OCI-LY1 (cell line): ENCODE data around the gene WBP2.
A peak's percentile ranks its signal among the peaks of the same experiment; 100 is the strongest.

Experiments
- H2AFZ ChIP-seq: fragments of 200-600 bp; sonication (generic), shearing (Covaris generic); 2 replicates; pipeline ENCODE4 v1.6.0; 2014; ENCODE audit warnings: antibody characterized with exemption, mild to moderate bottlenecking, low read length
- H3F3A ChIP-seq: fragments of 200-600 bp; sonication (generic), shearing (Covaris generic); 2 replicates; pipeline ENCODE4 v1.6.0; 2014; ENCODE audit warnings: mild to moderate bottlenecking, antibody characterized with exemption, low read length, moderate library complexity; ENCODE audit not compliant: insufficient read depth
- H3K27ac ChIP-seq: fragments of 200-600 bp; sonication (generic); 2 replicates; pipeline ENCODE4 v1.5.1; 2014; ENCODE audit warnings: low read length, mixed run types, mild to moderate bottlenecking, low read depth; ENCODE audit not compliant: poor library complexity, severe bottlenecking
- H3K27me3 ChIP-seq: fragments of 200-600 bp; sonication (generic); 2 replicates; pipeline ENCODE4 v1.6.0; 2014; ENCODE audit warnings: antibody characterized with exemption, mild to moderate bottlenecking, low read length, moderate library complexity; ENCODE audit not compliant: insufficient read depth
- H3K36me3 ChIP-seq: fragments of 200-600 bp; sonication (generic); 2 replicates; pipeline ENCODE4 v1.6.1; 2014; ENCODE audit warnings: mild to moderate bottlenecking, antibody characterized with exemption, low read length, moderate library complexity, mixed read lengths; ENCODE audit not compliant: insufficient read depth
- H3K4me1 ChIP-seq: fragments of 200-600 bp; sonication (generic); 2 replicates; pipeline ENCODE4 v1.5.1; 2014; ENCODE audit warnings: mild to moderate bottlenecking, low read length, moderate library complexity; ENCODE audit not compliant: insufficient read depth, severe bottlenecking
- H3K4me2 ChIP-seq: fragments of 200-600 bp; sonication (generic), shearing (Covaris generic); 2 replicates; pipeline ENCODE4 v1.6.1; 2014; ENCODE audit warnings: low read length
- H3K4me3 ChIP-seq: fragments of 200-600 bp; sonication (generic); 2 replicates; pipeline ENCODE4 v1.5.1; 2014; ENCODE audit warnings: low read length, low read depth, mild to moderate bottlenecking, mixed read lengths; ENCODE audit not compliant: poor library complexity, severe bottlenecking
- H3K79me2 ChIP-seq: fragments of 200-600 bp; shearing (Covaris generic); 2 replicates; pipeline ENCODE4 v1.6.1; 2016; ENCODE audit warnings: mixed run types, low read length, mixed read lengths; ENCODE audit not compliant: insufficient read depth
- H3K9ac ChIP-seq: fragments of 200-600 bp; sonication (generic), shearing (Covaris generic); 2 replicates; pipeline ENCODE4 v1.6.1; 2014; ENCODE audit warnings: mild to moderate bottlenecking, low read length, mixed read lengths
- H3K9me2 ChIP-seq: fragments of 200-600 bp; sonication (generic), shearing (Covaris generic); 2 replicates; pipeline ENCODE4 v1.6.1; 2014; ENCODE audit warnings: low read depth, mild to moderate bottlenecking, low read length, mixed read lengths
- H3K9me3 ChIP-seq: fragments of 200-600 bp; shearing (Covaris generic); 2 replicates; pipeline ENCODE4 v1.6.1; 2014; ENCODE audit warnings: low read length, mixed read lengths
- H4K20me1 ChIP-seq: fragments of 200-600 bp; sonication (generic), shearing (Covaris generic); 2 replicates; pipeline ENCODE4 v1.6.0; 2016; ENCODE audit warnings: mild to moderate bottlenecking, low read length; ENCODE audit not compliant: insufficient read depth
- EZH2 ChIP-seq: fragments of 200-600 bp; sonication (generic), shearing (Covaris generic); IDR thresholded peaks from 2 replicates; pipeline ENCODE4 v1.8.0; 2017; ENCODE audit warnings: borderline replicate concordance, mixed run types, mild to moderate bottlenecking, antibody characterized with exemption, low read length, moderate library complexity, mixed read lengths
- TF ChIP-seq, protein P1 (sequence below): fragments of 200-600 bp; sonication (generic), shearing (Covaris generic); IDR thresholded peaks from 2 replicates; pipeline ENCODE4 v1.5.1; 2017; ENCODE audit warnings: mild to moderate bottlenecking, antibody characterized with exemption, low read length, moderate library complexity, mixed read lengths

WBP2 gene

DNA sequence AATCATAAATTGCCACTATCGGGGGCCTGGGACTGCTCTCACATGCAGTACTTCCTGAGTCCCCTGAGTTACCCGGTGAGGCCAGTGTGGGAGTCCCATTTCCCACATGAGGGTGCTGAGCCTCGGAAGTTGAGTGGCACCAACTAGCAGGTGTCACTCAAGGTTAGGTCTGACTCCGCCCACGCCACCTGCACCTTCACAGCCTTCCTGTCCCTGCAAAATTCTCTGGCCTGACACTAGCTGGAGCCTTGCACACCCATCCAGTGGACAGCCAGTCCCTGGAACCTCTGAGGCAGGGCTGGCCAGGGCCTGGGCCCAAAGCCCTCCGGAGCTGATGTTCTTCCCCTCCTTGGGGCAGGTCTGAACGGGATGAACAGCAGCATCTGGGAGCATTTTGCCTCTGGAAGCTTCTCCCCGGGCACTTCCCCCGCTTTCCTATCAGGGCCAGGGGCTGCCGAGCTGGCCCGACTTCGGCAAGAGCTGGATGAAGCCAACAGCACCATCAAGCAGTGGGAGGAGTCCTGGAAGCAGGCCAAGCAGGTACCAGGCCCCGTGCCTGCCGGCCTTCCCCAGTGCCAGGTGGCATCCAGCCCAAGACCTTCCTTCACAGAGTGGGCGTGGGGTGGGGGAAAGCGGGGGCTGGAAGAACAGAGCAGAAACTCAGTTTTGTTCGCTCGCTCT, 32.9 kb downstream of the WBP2 start:
- Histone ChIP-seq H3K36me3 (peaks cover 89% of the 10 kb centered on the region), H3K4me2 (no peak overlapping the region), H3K79me2 (no peaks in the 10 kb centered on the region), H4K20me1 (no peaks in the 10 kb centered on the region), H3K9me2 (no peaks in the 10 kb centered on the region), H3K4me3 (no peak overlapping the region), H3K4me1 (peaks cover 23% of the 10 kb centered on the region), H3K9ac (no peak overlapping the region), H2AFZ (no peak overlapping the region), H3K27me3 (no peaks in the 10 kb centered on the region), H3K9me3 (no peaks in the 10 kb centered on the region), H3F3A (no peaks in the 10 kb centered on the region), H3K27ac (peak overlapping the region; percentile 39)
- TF ChIP-seq EZH2, result no peak
- TF ChIP-seq, protein P1, sequence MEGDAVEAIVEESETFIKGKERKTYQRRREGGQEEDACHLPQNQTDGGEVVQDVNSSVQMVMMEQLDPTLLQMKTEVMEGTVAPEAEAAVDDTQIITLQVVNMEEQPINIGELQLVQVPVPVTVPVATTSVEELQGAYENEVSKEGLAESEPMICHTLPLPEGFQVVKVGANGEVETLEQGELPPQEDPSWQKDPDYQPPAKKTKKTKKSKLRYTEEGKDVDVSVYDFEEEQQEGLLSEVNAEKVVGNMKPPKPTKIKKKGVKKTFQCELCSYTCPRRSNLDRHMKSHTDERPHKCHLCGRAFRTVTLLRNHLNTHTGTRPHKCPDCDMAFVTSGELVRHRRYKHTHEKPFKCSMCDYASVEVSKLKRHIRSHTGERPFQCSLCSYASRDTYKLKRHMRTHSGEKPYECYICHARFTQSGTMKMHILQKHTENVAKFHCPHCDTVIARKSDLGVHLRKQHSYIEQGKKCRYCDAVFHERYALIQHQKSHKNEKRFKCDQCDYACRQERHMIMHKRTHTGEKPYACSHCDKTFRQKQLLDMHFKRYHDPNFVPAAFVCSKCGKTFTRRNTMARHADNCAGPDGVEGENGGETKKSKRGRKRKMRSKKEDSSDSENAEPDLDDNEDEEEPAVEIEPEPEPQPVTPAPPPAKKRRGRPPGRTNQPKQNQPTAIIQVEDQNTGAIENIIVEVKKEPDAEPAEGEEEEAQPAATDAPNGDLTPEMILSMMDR, result no peak

DNA sequence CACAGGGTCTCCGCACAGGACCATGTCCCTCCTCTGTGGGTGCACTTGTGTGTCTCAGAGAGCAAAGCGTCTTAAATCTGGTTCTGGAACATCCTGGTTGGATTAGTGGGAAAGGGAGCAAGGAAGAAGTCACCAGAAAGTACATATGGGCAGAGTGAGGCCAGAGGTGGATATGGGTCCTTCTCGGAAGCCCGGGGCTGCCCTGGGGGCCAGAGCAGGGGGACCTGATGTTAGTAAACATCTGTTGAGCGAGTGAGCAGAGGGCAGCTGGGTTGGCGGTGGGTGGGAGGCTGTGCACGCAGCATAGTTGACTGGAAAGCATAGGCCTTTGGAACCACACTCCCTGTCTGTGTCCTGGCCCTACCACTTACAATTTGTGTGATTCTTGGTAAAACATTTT, 33.6 kb downstream of the WBP2 start:
- H3K4me2 ChIP-seq, result no peak overlapping the region
- no peak overlapping the region for H3K4me3 ChIP-seq
- no peaks in the 10 kb centered on the region for H3K27me3 ChIP-seq
- no peaks in the 10 kb centered on the region for H3K9me2 ChIP-seq
- no peaks in the 10 kb centered on the region for H3F3A ChIP-seq
- H3K9me3 ChIP-seq, result no peaks in the 10 kb centered on the region
- H2AFZ ChIP-seq, result no peak overlapping the region
- TF ChIP-seq EZH2, result no peak
- TF ChIP-seq, protein P1, result no peak
- peak overlapping the region; percentile 39 for H3K27ac ChIP-seq
- no peaks in the 10 kb centered on the region for H3K79me2 ChIP-seq
- H3K9ac ChIP-seq, result no peak overlapping the region
- H4K20me1 ChIP-seq, result no peaks in the 10 kb centered on the region
- peaks cover 94% of the 10 kb centered on the region for H3K36me3 ChIP-seq
- peaks cover 16% of the 10 kb centered on the region for H3K4me1 ChIP-seq

DNA sequence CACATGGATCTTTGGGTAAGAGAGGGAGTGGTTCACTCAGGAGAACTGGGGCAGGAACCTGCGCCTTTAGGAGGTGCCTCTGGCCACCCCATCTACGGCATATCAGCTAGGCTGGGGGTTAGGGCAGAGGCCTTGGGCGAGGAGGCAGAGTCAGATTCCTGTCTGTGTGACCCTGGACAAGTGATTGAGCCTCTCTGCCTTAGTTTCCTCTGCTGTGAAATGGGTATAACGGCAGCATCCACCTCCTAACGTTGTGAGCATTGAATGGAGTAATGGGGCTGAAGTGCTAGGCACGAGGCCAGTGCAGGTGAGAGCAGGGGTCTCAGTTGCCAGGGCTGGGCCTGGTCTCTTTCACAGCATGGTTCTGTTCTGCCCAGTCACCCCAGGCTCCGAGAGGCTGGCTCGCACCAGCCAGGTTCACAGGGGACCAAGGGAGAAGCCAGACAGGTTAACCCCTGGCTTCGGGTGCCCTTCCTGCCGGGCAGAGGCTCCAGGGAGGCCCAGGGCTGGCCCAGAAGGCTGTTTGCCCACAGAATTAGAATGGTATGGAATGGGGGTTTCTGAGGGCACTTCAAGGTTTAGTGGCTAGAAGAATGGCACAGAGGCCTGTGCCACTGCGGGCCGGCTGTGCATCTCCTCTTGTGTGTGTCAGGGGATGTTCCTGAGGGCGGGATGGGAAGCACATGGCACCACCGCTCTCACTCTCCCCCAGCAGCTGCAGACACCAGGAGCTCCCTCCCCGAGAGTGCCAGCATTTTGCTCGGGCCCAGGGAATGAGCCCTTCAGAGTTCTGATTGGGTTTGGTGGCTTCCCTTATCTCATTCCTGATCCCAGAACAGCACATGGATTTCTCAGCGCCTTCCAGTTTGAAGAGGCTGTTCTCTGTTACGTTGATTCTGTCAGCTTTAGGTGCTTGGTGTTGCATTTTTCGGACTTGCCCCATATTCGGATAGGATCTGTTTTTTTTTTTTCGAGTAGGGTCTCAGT, 34.7 kb downstream of the WBP2 start:
- Histone ChIP-seq H3F3A (no peaks in the 10 kb centered on the region), H3K79me2 (no peaks in the 10 kb centered on the region), H3K9me2 (no peaks in the 10 kb centered on the region), H3K36me3 (peaks cover 94% of the 10 kb centered on the region), H3K27ac (no peak overlapping the region), H3K4me1 (peaks cover 12% of the 10 kb centered on the region), H3K4me2 (no peak overlapping the region), H3K4me3 (no peak overlapping the region), H4K20me1 (no peaks in the 10 kb centered on the region), H3K9ac (no peak overlapping the region), H3K9me3 (no peaks in the 10 kb centered on the region), H2AFZ (no peak overlapping the region), H3K27me3 (no peaks in the 10 kb centered on the region)
- TF ChIP-seq, protein P1, result no peak
- no peak for TF ChIP-seq EZH2
